ENCODE measurements around the gene ZSCAN12.
A peak's percentile ranks its signal among the peaks of the same experiment; 100 is the strongest.

The ZSCAN12 gene

GRCh38 chr6:28349344-28349891 is 50.1 kb downstream of the ZSCAN12 start:
- H3K4me3 ChIP-seq (ENCODE audit: low read depth, low read length): peak overlapping the region; percentile 84
- TF ChIP-seq CTCF (conservative IDR thresholded peaks at IDR 0.05; ENCODE audit: low read depth, low read length): no peak
- DNase-seq (ENCODE audit: low read depth): no peak

GRCh38 chr6:28347119-28347518 is 52.4 kb downstream of the ZSCAN12 start:
- H3K4me3 ChIP-seq (ENCODE audit: low read depth, low read length): no peak overlapping the region
- DNase-seq (ENCODE audit: low read depth): no peak
- TF ChIP-seq CTCF (conservative IDR thresholded peaks at IDR 0.05; ENCODE audit: low read depth, low read length): no peak

- H3K4me3 ChIP-seq (ENCODE audit: low read depth, low read length): no peak overlapping the region
- DNase-seq (ENCODE audit: low read depth): no peak
- TF ChIP-seq CTCF (conservative IDR thresholded peaks at IDR 0.05; ENCODE audit: low read depth, low read length): no peak
Observed at GRCh38 chr6:28345201-28345600, 54.3 kb downstream of the ZSCAN12 start.

GRCh38 chr6:28343898-28344677 is 55.5 kb downstream of the ZSCAN12 start:
- H3K4me3 ChIP-seq (ENCODE audit: low read depth, low read length): no peak overlapping the region
- no peak for DNase-seq (ENCODE audit: low read depth)
- TF ChIP-seq CTCF (conservative IDR thresholded peaks at IDR 0.05; ENCODE audit: low read depth, low read length): no peak

GRCh38 chr6:28340310-28341095 is 59.0 kb downstream of the ZSCAN12 start:
- H3K4me3 ChIP-seq (ENCODE audit: low read depth, low read length): no peak overlapping the region
- no peak for TF ChIP-seq CTCF (conservative IDR thresholded peaks at IDR 0.05; ENCODE audit: low read depth, low read length)
- no peak for DNase-seq (ENCODE audit: low read depth)

GRCh38 chr6:28337121-28337520 is 62.4 kb downstream of the ZSCAN12 start:
- no peak for TF ChIP-seq CTCF (conservative IDR thresholded peaks at IDR 0.05; ENCODE audit: low read depth, low read length)
- DNase-seq (ENCODE audit: low read depth): no peak

More at GRCh38 chr6:28337121-28337520, 62.4 kb downstream of the ZSCAN12 start:
- H3K4me3 ChIP-seq (ENCODE audit: low read depth, low read length): no peak overlapping the region

All from choroid plexus epithelial cell (primary cell).